Body of pancreas (tissue), 4 donors: ENCODE results near the gene SLC35B1. TPM values are rescaled to one million over a fixed set of nuclear protein-coding genes. Genes with fewer than 3 reads are reported as not detected.

Experiments used
- ATAC-seq: fragments of 150-250 bp; one replicate; pipeline ENCODE4 v1.9.1; 2016
- DNase-seq, 4 donors: peaks; one replicate each; pipeline ENCODE4 v3.0.0-alpha.2; 2019
- H3K27ac ChIP-seq, 4 donors: fragments of 200-600 bp; sonication (generic); 1 replicate in 3 of 4; 2 replicates in 1 of 4; pipeline versions ENCODE4 v1.5.1 to v1.6.1; 2016 to 2019; ENCODE audit warnings: mild to moderate bottlenecking in 1 of 4, mixed read lengths in 1 of 4, moderate library complexity in 1 of 4
- H3K27me3 ChIP-seq, 2 donors: fragments of 200-600 bp; sonication (generic); one replicate each; pipeline ENCODE4 v1.6.0; 2016; ENCODE audit warnings: mild to moderate bottlenecking in 1 of 2
- H3K36me3 ChIP-seq, 2 donors: fragments of 200-600 bp; sonication (generic); replicated peaks in 1 of 2; 2 replicates each; pipeline ENCODE4 v1.5.1; 2016; ENCODE audit warnings: low read depth in 2 of 2; ENCODE audit not compliant: insufficient read depth in 1 of 2
- H3K4me1 ChIP-seq: fragments of 200-600 bp; sonication (generic); one replicate; pipeline ENCODE4 v1.6.0; 2016
- H3K4me3 ChIP-seq, 2 donors: fragments of 200-600 bp; sonication (generic); 1 replicate in 1 of 2; 2 replicates in 1 of 2; pipeline ENCODE4 v1.5.1; 2016 to 2019
- H3K9me3 ChIP-seq, 3 donors: fragments of 200-600 bp; sonication (generic); 1 replicate in 2 of 3; 2 replicates in 1 of 3; pipeline ENCODE4 v1.5.1; 2016
- CTCF ChIP-seq, 7 experiments: fragments of 450-650 bp in 4 of 7; fragments of 200-600 bp in 3 of 7; sonication (generic) in 3 of 7; IDR thresholded peaks; one replicate each; pipeline ENCODE4 v1.5.1; 2016 to 2019; ENCODE audit warnings: antibody characterized with exemption in 7 of 7
- POLR2A ChIP-seq, 3 donors: fragments of 450-650 bp; IDR thresholded peaks; one replicate each; pipeline ENCODE4 v1.6.1; 2016; ENCODE audit warnings: antibody characterized with exemption in 3 of 3, mild to moderate bottlenecking in 2 of 3
- WGBS, 2 donors: methylation state at CpG; one replicate each; pipeline ENCODE4 v1.1.5; 2017; 5-methylcytosine and 5-hydroxymethylcytosine counted together
- intact Hi-C: fragments of 100-400 bp; cut with DNase I; formaldehyde crosslinking; loops from one replicate; pipeline ENCODE4 v1.15.1; 2023
- total RNA-seq, 2 donors: library from RNA; depleted of rRNA; stranded (reverse); fragments of >200 nt; gene quantifications; one replicate each; pipeline ENCODE4 v1.1.0, GENCODE V29; 2016

The SLC35B1 gene
- total RNA-seq, 2 donors from 2014 or later = 30.3 to 36.6 TPM

- DNase-seq (no peak), ATAC-seq (no peak)
- Histone ChIP-seq H3K4me3 (no peak overlapping the region), H3K36me3 (peaks cover 0 to 7% of the 10 kb centered on the region in 2 donors), H3K4me1 (peaks cover 9% of the 10 kb centered on the region), H3K27ac (no peak overlapping the region), H3K27me3 (no peaks in the 10 kb centered on the region), H3K9me3 (no peaks in the 10 kb centered on the region)
- no peak for TF ChIP-seq POLR2A (IDR thresholded peaks at IDR 0.05)
- TF ChIP-seq CTCF (IDR thresholded peaks at IDR 0.05) = no peak
- intact Hi-C loops = no loop called here
- WGBS, 2 donors = 97 to 100% methylated on average over 3 of the region's 3 CpGs
Measured at GRCh38 chr17:49722066-49722465, 14.3 kb upstream of the SLC35B1 start.

- H3K36me3 ChIP-seq = peaks cover 0 to 9% of the 10 kb centered on the region in 2 donors
- DNase-seq = peak; percentile 41 to 64 (median 46)
- H3K27ac ChIP-seq = peak overlapping the region in 2 of 4 donors; percentile 2 to 65
- 36 to 47% methylated on average over 10 of the region's 10 CpGs for WGBS, 2 donors
- no peak for TF ChIP-seq POLR2A (IDR thresholded peaks at IDR 0.05)
- no peak for TF ChIP-seq CTCF (IDR thresholded peaks at IDR 0.05)
- H3K27me3 ChIP-seq = no peaks in the 10 kb centered on the region
- H3K4me1 ChIP-seq = peaks cover 33% of the 10 kb centered on the region
- no peaks in the 10 kb centered on the region for H3K9me3 ChIP-seq
- H3K4me3 ChIP-seq = no peak overlapping the region
- ATAC-seq = peak; percentile 31
- intact Hi-C loops = loop anchor here (5.0 kb wide), 1 partner anchor 60 kb away; no protein-coding TSS in a partner anchor
Measured at GRCh38 chr17:49717371-49717861, 9.7 kb upstream of the SLC35B1 start.

GRCh38 chr17:49716668-49717364 is 9.1 kb upstream of the SLC35B1 start:
- no peak overlapping the region for H3K4me3 ChIP-seq
- ATAC-seq (no peak), DNase-seq (no peak)
- intact Hi-C loops = loop anchor here (5.0 kb wide), 1 partner anchor 60 kb away; no protein-coding TSS in a partner anchor
- H3K27me3 ChIP-seq = no peaks in the 10 kb centered on the region
- TF ChIP-seq POLR2A (IDR thresholded peaks at IDR 0.05) = no peak
- no peak for TF ChIP-seq CTCF (IDR thresholded peaks at IDR 0.05)
- peaks cover 0 to 9% of the 10 kb centered on the region in 2 donors for H3K36me3 ChIP-seq
- peak overlapping the region in 3 of 4 donors; percentile 22 to 65 (median 51) for H3K27ac ChIP-seq
- peaks cover 33% of the 10 kb centered on the region for H3K4me1 ChIP-seq
- WGBS, 2 donors = 41 to 57% methylated on average over 1 of the region's 1 CpG
- H3K9me3 ChIP-seq = no peaks in the 10 kb centered on the region

GRCh38 chr17:49715717-49716279 is 8.0 kb upstream of the SLC35B1 start:
- intact Hi-C loops = loop anchor here (5.0 kb wide), 1 partner anchor 62 kb away; no protein-coding TSS in a partner anchor
- H3K27ac ChIP-seq = peak overlapping the region in 3 of 4 donors; percentile 22 to 65 (median 51)

More at GRCh38 chr17:49715717-49716279, 8.0 kb upstream of the SLC35B1 start:
- ATAC-seq = peak; percentile 75
- TF ChIP-seq CTCF (IDR thresholded peaks at IDR 0.05) (no peak), POLR2A (IDR thresholded peaks at IDR 0.05) (no peak)
- Histone ChIP-seq H3K27me3 (no peaks in the 10 kb centered on the region), H3K9me3 (no peaks in the 10 kb centered on the region), H3K36me3 (peaks cover 0 to 9% of the 10 kb centered on the region in 2 donors), H3K4me1 (peaks cover 33% of the 10 kb centered on the region), H3K4me3 (no peak overlapping the region)
- WGBS, 2 donors = 25 to 29% methylated on average over 9 of the region's 9 CpGs
- DNase-seq = peak in 2 of 4 donors; percentile 34 to 47
